HG02763 (cell line): ENCODE results near the gene TLK1.
"Not testable (repeated sequence)": the region's sequence is repeated elsewhere in the genome, so short reads cannot be mapped to it uniquely, and the experiment has no call there.

Experiments
- ATAC-seq: cut with Tn5 transposase; IDR thresholded peaks from one replicate; pipeline ENCODE4 v1.9.1; 2021; ENCODE audit warnings: mild to moderate bottlenecking, moderate library complexity; ENCODE audit not compliant: unreplicated experiment

Gene TLK1

DNA sequence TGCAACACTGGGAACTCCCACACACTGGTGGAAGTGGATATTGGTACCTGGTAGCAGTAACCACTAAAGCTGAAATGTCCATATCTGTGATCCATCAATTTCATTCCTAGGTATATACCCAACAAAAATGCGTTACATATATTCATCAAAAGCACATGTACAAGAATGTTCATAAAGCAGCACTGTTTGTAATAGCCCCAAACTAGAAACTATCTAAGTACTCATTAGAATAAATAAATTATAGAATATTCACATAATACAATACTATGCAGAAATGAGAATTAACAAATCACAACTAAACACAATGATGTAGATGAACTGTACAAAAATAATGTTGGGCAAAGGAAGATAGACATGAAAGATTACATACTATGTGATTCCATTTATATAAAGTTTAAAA, 11.1 kb upstream of the TLK1 start:
- ATAC-seq, result no peak

DNA sequence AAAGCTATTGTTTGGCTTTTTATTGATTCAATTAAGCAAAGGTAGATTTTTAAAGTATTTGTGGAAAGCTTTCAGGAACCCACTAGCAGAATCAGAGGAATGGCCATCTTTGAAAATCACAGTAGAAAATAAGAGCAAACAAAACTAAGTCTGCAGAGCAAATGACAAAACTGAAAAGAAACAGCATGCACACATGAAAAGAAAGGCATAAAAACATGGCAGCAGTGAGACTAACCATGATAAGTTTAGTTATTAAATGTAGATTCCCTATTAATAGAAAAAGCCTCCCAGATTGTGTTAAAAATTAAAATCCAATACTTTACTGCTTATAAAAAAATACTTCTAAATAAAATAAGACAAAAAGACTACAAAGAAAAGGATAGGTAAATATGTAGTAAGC, 9.1 kb upstream of the TLK1 start:
- ATAC-seq, result no peak

DNA sequence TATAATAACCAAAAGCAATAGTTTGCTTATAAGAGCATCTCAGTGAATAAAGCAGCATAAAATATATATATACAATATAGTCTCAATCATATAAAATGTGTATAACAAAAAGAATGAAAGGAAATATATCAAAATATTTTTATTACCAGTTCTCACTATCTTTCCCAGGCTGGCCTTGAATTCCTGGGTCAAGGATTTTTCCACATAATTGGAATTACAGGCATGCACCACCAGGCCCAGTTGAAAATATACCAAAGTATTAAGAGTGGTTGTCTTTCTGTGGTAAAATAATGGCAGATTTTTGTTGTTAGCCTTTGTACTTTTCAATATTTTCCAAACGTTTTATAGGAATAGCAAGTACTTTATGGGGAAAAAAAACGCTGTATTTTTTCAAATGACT, 8.6 kb upstream of the TLK1 start:
- no peak for ATAC-seq

DNA sequence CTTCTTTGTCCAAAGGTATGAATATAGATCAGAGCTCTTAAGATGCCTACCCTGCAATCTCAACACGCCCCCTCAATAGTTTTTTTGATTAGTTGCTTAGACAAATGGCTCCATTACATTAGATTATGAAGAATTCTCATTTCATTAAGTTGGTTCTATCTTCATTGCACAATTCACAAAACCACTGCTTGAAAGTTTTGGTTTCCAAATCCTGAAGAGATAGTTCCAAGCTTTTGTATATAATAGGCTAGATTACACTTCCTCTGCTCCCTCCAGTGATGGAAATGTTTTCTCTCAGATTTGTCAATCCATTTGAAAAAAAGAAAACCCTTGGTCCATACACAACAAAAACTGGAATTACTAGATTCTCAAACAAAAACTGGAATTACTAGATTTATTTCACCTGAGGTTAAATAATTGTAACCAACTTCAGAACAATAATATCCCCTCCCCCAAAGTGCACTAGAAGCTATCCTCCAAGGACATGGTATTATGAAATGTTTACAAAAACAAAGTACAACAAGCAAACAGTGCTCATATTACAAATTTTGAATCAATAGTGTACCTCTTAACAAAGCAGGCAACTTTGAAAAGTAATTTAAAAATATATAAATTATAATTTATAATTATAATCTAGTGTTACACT, 6.8 kb upstream of the TLK1 start:
- ATAC-seq, result no peak

DNA sequence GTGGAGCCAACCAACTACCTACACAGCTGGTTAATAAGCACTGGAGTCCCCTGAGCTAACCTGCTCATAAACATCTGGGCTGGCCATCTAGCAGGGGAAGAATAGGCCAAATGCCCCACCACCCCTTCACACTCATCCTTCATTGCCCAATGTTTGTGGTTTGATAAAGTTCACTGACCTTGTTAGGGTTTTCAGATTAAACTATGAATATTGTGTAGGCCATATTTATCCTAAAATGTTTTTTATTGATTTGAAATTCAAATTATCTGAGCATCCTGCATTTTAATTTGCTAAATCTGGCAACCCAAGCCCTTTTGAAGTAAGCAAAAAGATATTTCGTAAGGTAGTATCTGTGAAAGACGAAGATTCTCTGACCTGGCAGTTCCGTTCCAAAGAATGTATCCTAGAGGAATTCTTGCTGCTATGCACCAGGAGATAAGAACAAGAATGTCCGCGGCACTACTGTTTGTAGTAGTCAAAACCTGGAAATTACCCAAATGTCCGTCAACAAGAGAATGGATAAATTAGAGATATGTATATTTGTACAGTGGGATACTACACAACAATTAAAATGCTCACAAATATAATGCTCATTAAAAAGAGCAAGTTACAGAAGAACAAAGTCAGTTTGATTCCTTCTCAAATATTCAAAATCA, 5.8 kb upstream of the TLK1 start:
- ATAC-seq, result no peak

DNA sequence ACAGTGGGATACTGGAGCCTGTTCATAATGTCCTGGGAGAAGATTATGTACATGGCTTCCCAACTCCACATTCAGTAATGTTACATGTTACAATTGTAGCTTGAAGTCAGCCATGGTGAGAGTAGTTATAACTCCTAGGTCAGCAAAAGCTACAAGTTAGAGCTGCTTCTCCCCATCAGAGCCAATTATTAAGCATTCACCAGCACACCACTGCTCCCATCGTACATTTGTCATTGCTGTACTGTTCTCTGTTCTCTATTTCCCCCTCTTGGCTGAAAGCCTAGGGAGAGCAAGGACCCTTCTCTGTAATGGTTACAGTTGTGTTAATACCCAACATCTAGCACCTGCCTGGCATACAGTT, 5.3 kb upstream of the TLK1 start:
- ATAC-seq, result no peak

DNA sequence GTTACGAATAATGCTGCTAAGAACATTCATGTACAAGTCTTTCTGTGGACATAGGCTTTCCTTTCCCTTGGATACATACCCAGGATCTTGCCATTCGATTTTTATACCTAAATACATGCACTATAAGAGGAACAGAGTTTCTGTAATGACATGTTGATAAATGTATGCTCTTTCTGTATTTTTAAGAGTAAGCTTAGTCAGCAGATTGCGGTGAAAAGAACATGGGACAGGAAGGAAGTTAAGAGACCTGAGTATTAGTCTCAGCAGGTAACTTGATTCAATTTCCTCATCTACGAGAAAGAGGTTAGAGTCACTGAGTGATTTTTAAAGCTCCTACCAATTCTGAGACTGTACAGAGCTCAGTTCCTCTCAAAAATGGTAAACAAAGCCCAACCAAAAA, 2.6 kb upstream of the TLK1 start:
- ATAC-seq, result no peak

DNA sequence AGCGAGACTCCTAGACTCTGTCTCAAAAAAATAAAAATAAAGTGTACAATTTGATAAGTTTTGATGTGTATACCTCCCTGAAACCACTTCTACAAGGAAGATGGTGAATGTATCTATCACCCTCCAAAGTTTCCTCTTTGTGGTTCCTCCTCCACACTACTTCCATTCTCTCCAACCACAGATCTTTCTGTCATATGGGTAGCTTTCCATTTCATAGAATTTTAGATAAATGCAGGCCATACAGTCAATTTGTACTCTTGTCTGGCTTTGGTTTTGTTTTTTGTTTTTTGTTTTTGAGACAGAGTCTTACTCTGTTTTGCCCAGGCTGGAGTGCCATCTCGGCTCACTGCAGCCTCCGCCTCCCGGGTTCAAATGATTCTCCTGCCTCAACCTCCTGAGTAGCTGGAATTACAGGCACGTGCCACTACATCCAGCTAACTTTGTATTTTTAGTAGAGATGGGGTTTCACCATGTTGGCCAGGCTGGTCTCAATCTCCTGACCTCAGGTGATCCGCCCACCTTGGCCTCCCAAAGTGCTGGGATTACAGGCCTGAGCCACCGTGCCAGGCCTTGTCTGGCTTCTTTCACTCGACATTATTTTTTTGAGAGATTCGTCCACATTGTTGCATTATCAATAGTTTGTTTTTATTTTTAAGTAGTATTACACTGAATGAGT, 2.0 kb upstream of the TLK1 start:
- ATAC-seq, result not testable (repeated sequence)

DNA sequence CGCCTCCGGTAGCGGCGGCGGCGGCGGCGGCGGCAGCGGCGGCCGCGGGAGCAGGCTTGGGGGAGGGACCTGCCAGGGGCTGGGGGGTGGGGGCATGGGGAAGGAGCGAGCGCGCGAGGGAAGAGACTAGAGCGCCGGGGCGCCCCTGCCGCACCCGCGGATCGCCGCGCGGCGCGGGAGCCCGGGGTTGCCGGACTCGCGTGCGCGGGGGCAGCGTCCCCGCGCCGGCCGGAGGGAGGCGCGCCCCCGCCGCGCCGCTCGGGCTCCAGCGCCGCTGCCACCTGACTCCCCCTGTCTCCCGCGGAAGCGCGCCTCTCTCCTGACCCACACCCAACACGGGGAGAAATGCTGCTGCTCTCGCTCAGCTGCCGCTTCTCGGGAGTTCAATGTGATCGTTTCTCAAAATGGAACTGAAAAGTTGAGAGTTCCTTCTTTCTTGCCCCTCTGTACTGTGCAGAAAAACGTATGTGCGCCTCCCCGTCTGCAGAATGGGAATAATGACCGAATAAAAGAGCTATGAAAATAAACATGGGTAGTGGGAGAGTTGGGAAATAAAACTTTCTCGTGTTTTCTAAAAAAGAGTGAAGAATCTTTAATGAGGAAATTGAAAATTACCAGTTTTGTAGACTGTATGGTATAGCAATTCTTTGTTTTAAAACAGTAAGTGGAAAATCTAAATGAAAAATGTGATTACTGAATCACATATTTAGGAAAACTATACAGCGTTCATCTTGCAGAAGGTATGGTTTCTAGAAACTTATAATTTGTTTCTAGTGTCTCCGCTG, 455 bp upstream of the TLK1 start:
- peak; percentile 60 for ATAC-seq

DNA sequence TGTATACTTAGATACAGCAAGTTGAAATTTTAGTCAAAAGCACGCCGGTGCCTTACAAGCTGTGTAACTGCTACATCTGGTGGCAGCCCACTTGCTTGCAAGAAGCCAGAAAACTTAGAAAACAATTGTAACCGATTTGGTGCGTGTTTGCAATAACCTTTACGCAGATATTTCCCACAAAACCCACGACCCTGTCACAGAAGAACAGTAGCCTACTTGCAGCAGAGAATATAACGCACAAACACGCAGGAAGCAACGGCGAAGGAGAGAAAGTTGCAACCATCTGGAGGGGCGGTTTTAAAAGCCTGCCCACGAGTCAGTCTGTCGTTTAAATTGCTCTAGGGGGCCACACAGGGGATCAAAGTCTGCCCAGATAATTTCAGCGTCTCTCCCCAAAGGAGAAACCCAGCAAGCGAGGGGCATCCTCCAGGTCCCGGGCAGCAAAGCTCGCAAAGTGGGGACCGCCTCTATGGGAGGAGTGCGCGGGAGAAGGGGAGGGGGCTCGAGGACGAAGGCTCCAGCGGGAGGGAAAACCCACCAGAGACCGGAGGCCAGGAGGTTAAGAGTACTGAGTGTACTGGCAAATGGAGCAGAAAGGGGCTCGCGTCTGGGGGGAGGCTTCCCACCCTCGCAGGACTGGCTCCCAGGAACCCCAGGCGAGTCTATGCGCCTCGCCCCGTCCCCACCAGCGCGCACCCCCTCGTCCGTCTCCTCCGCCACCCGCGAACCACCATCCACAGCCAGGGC, 1.1 kb downstream of the TLK1 start:
- peak; percentile 19 for ATAC-seq

DNA sequence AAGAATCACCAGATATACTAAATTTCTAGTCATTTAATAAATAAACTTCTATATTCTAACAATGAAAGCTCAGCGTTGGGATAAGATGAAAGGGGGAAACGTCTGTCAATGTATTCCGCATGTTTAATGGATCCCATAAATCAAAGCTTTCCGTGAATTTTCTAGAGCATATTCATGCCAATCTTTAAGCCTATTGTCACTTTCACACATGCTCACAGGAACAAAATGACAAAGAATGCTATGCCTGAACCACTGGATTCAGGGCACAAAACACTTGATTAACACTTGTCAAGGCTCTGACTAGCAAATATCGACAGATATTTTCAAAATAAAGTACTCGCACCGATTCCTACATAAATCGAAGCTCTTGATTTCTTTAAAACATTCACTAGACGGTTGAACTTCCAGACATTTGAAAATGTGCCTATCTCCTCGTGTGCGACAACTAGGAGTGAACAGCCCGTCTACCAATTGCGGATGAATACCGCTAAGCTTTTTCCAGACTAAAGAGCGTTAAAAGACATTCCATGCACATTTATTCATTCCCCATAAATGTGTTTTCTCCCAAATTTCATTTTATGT, 1.8 kb downstream of the TLK1 start:
- ATAC-seq, result no peak

DNA sequence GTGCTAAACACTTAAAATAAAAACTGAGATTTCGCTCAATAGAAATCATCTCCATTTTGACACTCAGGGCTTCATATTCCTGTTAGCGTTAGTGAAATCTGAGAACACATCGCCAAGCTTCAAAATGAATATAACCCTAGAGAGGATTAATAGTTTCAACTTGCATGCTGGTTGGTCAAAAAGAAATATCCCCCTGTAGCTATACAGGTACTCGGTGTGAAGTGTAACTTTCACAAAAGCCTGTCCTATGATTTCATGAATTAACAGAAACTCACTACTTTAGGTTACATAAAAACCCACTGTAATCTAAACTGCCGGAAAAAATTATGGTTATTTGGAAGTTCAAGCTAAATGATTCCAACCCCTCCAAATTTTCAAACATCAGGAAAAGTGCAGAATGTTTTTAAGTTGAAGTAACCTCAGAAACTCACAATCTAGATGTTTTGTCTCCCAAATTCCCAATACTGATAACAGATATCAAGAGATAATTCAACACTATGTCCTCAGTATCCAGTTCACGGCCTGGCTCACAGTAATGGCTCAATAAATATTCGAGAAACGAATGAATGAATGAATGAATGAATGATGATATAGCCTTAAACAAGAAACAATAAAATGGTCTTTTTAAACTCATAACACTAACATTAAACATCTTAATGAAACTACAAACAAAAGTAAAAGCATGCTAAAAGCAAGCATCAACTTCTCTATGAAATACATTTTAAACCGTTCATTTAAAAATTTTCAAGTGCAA, 2.5 kb downstream of the TLK1 start:
- ATAC-seq, result no peak

DNA sequence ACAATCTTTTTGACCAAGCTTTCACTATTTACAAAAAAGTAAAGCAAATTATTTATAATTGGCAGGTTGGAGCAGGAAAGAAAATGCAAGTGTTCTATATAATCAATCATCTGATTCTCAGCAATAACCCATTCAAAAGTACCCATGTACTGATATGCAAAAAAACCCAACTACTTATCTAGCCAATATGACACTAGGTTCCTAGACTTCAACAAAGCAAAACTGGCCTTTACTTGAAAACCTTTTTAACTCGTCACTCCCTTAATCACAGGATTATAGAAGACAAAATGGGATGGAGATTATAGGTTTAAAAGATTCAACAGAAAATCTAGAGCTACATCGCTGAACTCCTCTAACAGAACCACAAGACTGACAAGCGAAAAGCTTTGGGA, 3.6 kb downstream of the TLK1 start:
- ATAC-seq, result no peak

DNA sequence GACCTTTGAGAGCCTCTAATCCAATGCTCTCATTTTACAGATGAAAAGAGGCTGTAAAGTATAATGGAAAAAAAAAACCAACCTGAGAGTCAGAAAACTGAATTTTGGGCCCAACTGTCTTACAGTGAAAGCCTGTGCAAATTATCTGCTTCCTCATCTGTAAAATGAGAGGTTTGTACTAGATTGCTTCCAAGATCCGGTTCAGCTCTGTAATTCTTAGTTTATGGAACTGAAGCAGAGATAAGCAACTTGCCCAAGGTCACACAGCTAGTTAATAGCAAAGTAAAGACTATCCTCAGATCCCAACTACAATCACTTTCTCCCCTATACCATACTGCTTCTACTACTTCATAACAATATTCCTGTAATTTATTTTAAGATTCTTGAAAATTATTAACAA, 6.3 kb downstream of the TLK1 start:
- ATAC-seq, result no peak

DNA sequence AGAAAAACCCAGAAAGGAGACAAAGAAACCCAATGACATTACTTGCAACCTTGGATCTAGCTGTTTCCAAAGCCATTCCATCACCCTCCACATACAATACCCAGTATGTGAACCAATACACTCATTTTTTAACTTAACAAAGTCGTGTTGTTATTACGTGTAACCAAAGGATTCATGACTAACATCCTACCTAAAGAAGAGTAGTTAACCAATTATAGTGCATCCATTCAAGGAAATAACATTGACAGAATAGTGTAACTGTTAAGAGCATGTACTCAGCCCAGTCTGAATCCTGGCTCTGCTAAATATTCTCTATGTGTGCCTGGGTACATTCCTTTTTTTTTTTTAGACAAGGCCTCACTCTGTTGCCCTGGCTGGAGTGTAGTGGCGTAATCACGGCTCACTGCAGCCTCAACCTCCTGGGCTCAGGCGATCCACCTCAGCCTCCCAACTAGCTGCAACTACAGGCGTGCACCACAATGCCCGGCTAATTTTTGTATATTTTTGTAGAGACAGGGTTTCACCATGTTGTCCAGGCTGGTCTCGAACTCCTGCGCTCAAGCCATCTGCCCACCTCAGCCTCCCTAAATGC, 9.9 kb downstream of the TLK1 start:
- ATAC-seq, result no peak

DNA sequence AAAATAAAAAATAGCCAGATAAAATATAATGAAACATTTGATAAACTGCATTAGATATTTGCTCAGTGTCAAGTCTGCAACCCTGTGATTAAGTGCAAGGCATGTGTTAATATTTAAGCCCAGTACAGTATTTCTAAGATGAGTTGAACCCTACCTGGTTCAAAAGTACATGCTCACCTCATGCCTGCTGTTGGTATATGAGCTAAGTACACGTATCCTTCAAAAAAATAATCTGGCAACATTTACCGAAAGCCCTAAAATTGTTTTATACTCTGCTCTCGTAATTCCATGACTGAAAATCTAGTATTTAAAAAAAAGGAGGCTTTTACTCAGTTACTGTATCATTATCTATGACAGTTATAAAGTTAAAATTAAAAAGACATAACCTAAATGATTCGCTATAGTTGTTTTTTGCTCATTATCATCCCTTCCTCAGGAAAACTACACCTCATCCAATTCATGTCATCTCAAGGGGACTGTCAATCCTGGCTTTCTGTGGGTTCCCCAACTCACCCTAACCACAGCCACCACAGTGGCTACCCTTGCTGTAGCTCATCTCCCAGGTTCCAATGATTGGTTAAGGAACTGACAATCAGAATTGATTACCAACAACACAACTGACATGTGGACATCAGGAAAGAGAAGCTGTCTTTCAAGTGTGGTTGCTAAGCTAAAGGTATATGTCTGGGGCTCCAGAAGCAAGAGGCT, 10.6 kb downstream of the TLK1 start:
- ATAC-seq, result no peak

DNA sequence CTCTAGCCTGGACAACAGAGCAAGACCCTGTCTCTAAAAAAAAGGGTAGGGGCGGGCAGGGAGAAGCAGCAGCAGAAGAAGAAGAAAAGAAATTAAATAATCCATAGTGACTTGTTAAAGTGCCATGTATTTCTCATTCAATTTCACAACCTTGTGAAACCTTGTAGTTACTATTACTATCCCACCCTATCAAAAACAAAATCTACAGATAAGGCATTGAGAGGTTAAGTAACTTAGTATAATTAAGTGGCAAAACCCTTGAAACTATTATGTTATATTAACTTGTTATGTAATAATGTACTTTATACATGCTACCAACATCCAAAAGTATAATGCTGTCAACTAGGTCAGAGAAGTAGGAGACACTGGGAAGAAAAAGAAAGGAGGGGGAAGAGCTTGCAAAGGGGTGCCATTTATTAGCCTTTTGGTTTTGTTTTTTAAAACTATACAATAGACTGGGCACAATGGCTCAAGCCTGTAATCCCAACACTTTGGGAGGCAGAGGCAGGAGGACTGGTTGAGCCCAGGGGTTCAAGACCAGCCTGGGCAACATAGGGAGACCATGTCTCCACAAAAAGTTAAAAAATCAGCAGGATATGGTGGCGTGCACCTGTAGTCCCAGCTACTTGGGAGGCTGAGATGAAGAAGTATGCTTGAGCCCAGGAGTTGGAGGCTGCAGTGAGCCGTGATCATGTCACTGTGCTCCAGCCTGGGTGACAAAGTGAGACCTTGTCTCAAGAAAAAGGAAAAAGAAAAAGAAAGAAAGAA, 11.3 kb downstream of the TLK1 start:
- ATAC-seq, result no peak

DNA sequence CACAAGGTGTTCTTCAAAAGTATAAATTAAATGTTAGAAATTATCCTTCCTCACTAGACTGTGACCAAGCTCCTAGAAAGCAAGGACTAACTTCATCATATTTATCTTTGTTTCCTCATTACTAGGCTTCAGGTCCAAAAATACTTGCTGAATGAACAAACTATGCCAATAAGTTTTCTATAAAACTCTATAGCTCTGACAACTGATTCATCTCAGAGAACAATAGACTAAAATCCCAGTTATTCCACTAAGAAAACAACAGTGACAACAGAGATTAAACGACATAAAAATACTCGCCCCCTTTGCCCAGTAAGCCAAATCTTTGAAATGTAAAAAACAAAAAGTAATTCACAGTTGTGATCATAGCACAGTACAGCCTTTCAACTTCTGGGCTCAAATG, 13.6 kb downstream of the TLK1 start:
- no peak for ATAC-seq
